ENCODE data around the gene MYO5C. TPM values are rescaled to one million over a fixed set of nuclear protein-coding genes. Genes with fewer than 3 reads are reported as not detected.

Gene MYO5C
- total RNA-seq, 4 donors from 2014 or later = 28.9 to 36.9 (median 32.5) TPM

GRCh38 chr15:52186651-52187486, 108.7 kb downstream of the MYO5C start:
- Histone ChIP-seq H3K4me1 (no peaks in the 10 kb centered on the region), H3K36me3 (no peaks in the 10 kb centered on the region), H3K27ac (peak overlapping the region; percentile 38 to 43), H3K9me3 (no peaks in the 10 kb centered on the region), H3K27me3 (no peaks in the 10 kb centered on the region), H3K4me3 (no peak overlapping the region)
- no peak for TF ChIP-seq CTCF (IDR thresholded peaks at IDR 0.05)
- no peak for TF ChIP-seq POLR2A (IDR thresholded peaks at IDR 0.05)
- intact Hi-C loops (cut with DNase I; ENCODE audit: low total_unique reads) = no loop called here
- DNase-seq = peak; percentile 31 to 37

GRCh38 chr15:52185151-52185561, 110.4 kb downstream of the MYO5C start:
- no peak overlapping the region for H3K27ac ChIP-seq

GRCh38 chr15:52184721-52185120, 110.9 kb downstream of the MYO5C start:
- Histone ChIP-seq H3K9me3 (no peaks in the 10 kb centered on the region), H3K27me3 (no peaks in the 10 kb centered on the region), H3K4me1 (no peaks in the 10 kb centered on the region), H3K4me3 (no peak overlapping the region), H3K27ac (no peak overlapping the region), H3K36me3 (no peaks in the 10 kb centered on the region)
- no peak for DNase-seq
- intact Hi-C loops (cut with DNase I; ENCODE audit: low total_unique reads) = no loop called here
- no peak for TF ChIP-seq CTCF (IDR thresholded peaks at IDR 0.05)
- no peak for TF ChIP-seq POLR2A (IDR thresholded peaks at IDR 0.05)

More at GRCh38 chr15:52185151-52185561, 110.4 kb downstream of the MYO5C start:
- Histone ChIP-seq H3K4me1 (no peaks in the 10 kb centered on the region), H3K27me3 (no peaks in the 10 kb centered on the region), H3K9me3 (no peaks in the 10 kb centered on the region), H3K4me3 (no peak overlapping the region), H3K36me3 (no peaks in the 10 kb centered on the region)
- TF ChIP-seq POLR2A (IDR thresholded peaks at IDR 0.05) = no peak
- no peak for TF ChIP-seq CTCF (IDR thresholded peaks at IDR 0.05)
- DNase-seq = no peak
- intact Hi-C loops (cut with DNase I; ENCODE audit: low total_unique reads) = no loop called here

GRCh38 chr15:52183562-52184173, 111.9 kb downstream of the MYO5C start:
- Histone ChIP-seq H3K27me3 (no peaks in the 10 kb centered on the region), H3K27ac (no peak overlapping the region), H3K36me3 (no peaks in the 10 kb centered on the region), H3K4me3 (no peak overlapping the region), H3K4me1 (no peaks in the 10 kb centered on the region), H3K9me3 (no peaks in the 10 kb centered on the region)
- intact Hi-C loops (cut with DNase I; ENCODE audit: low total_unique reads) = no loop called here
- DNase-seq = no peak
- TF ChIP-seq POLR2A (IDR thresholded peaks at IDR 0.05) (no peak), CTCF (IDR thresholded peaks at IDR 0.05) (peak; percentile 41 to 62 (median 46))

Data from uterus (tissue), 4 donors.